GM18526 (cell line): ENCODE results near the gene TMEM131L.
A peak's percentile ranks its signal among the peaks of the same experiment; 100 is the strongest.

Experiments
- POLR2A ChIP-seq: IDR thresholded peaks from 3 replicates; pipeline ENCODE4 v1.6.1; 2011; ENCODE audit not compliant: insufficient read length; ENCODE audit errors: extremely low read depth

TMEM131L gene

DNA sequence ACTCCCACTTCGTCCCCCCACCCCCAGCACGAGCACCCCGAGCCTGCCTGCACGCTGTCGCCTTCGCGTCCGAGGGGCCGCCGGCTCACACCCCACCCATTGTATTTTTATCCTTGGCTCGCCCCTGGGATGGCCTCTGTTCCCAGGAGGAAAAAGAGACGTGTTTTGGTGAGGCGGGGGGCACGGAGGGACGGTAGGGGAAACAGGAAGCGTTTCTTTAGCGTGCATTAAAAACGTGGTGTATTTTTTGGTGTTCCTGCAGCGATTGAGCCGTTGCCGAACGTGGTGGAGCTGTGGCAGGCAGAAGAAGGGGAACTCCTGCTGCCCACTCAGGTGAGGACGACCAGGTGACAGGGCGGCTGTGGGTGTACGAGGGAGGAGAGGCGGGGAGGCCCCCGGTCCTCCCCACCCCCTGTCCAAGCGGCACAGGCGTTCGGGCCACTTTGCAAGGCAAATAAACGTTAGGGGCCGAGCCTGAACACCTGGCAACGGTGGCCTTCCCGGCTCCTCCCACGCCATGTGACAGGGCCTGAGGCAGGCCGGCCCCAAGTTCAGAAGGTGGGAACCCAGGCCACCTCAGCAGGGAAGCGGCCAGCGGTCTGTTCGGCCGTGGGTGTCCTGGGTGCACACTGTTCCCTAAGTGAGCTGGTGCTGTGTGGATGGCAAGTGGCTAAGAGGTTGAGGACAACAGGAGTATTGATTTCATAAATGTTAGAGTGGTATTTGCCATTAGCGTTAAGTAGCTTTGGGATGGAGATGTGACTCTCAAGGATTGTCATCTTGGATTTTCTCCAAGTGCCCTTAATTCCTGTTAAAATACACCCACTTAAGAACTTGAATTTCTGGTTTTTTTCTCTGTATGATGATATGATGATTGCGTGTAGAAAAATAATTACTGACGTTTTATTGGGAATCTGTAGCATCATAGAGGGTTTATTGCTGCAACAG lies 1.1 kb downstream of the TMEM131L start:
- TF ChIP-seq POLR2A: peak; percentile 69

DNA sequence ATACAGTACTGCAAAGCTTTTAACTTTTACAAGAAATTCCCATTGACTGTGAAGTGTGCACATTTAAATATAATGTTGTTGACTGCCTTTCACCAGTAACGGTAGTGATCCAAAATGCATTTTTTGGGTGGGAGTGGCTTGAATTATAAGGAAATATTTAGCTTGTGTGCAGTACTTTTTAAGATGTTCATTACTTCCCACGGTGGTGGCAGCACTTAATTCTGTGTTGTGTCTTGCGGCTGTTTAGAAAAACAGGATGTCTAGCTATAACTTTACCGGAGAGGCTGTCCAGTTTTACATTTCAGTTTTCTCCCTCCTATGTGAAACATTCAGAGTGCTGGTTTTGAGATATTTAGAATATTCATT lies 1.7 kb downstream of the TMEM131L start:
- no peak for TF ChIP-seq POLR2A

DNA sequence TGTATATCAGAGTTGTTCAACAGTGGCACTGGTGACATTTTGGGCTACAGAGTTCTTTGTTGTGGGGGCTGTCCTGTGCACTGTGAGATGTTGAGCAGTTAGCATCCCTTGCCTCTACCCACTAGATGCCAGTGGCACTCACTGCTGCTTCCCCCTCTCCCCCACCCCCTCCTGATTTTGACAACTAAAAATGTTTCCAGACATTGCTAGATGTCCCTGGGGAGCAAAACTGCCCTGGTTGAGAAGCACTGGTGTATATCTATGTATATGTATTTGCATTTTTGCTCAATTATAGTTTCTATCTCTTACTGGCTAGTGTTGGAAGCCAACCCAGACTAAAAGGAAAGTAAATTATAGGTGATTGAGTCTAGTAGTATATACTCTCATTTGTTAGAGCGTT lies 2.4 kb downstream of the TMEM131L start:
- TF ChIP-seq POLR2A: peak; percentile 22

DNA sequence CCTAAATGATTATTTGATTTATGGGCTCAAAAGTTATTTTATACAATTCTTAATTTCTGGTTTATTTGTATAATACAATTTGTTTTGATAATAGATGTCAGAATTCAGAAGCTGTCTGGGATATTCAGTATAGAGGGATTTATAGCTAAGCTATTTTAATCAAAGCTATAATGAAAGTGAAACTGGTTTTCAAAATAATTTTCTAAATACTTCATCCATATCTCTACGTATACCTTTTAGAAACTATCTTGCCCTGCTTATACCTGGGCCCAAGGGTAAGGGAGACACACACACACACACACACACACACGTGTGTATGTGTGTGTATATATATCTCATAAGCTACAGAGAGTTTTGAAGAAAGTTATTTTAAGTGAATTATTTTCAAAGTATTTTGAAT lies 2.9 kb downstream of the TMEM131L start:
- no peak for TF ChIP-seq POLR2A

DNA sequence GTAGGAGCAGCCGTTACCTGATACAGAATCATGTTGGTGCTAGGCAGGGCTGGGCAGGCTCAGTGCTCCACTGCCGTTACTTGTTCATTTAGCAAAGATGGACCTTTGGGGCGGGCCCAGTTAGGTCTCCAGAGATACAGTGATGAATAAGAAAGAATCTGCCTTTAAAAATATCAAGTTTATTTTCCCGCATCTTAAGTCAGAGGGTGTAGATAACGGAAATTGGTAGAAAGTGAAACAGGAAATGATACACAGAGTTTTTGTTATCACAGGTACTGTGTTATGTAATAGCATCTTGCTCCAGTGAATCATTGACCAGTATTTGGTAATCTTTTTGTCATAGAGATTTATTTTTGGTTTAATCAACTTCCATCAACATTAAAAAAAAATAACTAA lies 5.5 kb downstream of the TMEM131L start:
- no peak for TF ChIP-seq POLR2A

DNA sequence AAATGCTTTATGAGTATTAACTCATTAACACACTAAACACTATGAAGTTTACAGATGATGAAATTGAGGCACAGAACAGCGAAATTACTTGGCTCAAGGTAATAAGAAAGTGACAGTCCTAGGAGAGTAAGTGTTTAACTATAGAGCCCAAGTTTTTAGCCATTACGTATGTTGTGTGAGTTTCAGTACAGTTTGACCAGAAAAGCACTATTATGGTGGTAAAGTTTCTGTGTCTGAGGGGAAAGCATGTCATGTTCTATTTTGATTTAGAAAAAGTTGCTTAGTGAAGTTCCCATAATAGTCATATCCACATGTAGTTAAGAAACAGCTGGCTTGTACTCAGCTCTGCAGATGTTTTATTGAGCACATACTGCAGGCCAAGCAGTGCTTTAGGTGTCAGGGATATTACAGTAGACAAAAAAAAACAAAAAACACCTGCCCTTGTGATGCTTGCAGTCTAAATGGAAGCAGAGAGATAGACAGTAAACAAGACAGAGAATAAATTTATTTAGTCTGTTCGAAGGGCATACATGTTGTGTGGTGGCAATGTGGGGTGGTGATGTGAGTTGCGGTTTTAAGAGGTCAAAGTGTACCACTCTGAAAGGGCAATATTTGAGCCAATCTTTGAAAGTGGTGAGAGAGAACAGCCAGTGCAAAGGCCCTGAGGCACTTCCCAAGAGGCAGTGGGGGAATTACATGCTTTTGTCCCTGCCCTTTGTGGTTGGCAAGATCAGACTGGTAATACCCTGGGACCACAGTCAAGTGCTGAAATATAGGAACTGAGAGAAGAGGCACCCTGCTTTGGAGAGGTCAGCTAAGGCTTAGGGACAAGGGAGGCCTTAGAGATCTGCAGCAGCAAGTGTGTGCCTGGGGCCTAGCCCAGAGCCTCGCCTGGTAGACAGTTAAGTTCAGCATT lies 6.2 kb downstream of the TMEM131L start:
- TF ChIP-seq POLR2A: no peak

DNA sequence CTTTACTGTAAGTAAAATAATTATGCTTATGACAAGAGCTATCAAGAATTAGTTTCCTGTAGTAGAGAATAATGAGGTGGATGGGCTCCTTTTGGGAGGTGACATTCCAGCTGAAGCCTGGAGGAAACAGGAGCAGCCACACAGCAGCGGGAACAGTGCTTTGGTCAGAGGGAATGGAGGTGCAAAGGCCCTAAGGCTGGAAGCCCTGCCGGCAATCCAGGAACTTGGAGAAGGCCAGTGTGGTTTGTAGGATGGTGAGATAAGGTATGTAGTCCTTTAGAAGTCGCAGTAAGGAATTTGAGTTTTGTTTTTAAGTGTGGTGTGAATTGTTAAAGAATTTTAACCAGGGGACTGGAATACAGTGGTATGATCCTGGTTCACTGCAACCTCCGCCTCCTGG lies 8.1 kb downstream of the TMEM131L start:
- no peak for TF ChIP-seq POLR2A

DNA sequence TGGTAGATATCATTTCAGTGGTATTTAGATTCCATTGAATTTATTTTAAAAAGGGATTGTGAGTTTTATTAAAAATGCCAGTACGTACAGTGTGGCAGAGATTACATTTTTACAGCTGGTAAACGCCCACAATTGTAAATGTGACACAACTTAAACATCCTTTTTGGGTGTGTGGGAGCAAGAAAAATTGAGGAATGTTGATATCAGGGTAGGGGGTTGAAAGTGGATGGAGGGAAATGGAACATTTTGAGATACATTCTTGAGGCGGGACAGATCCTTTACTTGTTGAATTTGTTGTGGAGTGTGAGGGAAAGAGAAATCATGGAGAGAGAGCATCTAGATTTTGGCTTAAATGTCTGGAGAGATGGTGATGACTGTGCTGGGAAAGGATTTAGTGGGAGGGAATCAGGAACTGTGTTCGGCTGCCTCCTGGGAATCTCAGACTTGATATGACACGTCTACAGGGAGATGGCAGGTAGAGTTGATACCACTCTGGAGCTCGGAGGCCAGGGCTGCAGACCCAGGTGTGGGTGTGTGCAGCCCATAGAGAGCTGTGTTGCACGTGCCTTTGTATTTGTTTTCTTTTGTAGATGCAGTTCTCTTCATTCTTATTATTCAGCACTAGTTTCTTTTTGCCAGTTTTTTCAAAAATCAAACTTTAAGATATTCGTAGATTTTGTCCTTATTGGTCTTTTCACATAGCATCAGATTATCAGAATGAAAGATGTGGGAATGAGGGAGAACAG lies 10.8 kb downstream of the TMEM131L start:
- no peak for TF ChIP-seq POLR2A

DNA sequence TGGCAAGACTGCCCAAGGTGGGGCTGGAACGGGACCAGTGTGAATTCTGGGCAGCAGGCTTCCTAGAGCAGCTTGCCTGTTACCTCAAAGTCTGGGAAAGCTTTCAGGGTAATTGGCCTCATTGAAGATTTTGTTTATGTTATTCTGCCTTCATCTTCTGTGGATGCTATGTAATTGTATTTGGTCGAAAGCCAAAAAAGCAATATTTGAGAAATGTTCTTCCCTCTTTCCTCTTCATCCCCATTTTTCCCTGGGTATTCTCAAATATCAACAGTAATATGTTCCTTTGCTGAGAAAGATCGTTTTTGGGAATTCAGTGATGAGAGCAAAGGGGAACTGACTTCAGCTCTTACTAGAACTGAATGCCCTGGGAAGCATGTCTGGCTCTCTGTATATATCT lies 12.9 kb downstream of the TMEM131L start:
- no peak for TF ChIP-seq POLR2A

DNA sequence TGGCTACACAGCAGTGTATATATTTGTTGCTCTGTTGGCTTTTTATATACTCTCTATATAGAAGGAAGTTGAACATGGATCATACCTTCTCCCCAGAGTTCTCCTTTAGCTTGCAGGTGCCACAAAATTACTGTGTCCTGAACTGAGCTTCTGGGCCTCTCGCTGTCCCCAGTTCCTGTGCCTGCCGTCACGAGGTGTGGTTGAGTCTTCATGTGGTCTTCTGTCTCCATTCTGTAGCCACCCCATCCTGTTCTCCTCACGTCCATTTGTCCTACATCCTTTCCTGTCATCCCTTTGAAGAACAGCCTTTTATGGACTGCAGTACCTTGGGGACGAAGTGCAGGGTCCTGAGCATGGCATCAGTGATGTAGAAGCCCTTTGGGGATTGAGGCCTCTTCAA lies 14.5 kb downstream of the TMEM131L start:
- TF ChIP-seq POLR2A: no peak

DNA sequence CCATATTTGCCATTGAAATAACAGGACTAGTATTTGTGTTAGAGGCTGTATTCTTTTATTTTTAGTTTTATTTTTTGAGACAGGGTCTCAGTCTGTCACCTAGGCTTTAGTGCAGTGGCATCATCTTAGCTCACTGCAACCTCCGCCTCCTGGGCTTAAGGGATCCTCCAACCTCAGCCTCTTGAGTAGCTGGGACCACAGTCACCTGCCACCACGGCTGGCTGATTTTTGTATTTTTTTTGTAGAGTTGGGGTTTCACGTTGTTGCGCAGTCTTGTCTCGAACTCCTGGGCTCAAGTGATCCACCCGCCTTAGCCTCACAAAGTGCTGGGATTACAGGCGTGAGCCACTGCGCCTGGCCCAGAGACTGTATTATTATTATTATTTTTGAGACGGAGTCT lies 15.3 kb downstream of the TMEM131L start:
- no peak for TF ChIP-seq POLR2A

DNA sequence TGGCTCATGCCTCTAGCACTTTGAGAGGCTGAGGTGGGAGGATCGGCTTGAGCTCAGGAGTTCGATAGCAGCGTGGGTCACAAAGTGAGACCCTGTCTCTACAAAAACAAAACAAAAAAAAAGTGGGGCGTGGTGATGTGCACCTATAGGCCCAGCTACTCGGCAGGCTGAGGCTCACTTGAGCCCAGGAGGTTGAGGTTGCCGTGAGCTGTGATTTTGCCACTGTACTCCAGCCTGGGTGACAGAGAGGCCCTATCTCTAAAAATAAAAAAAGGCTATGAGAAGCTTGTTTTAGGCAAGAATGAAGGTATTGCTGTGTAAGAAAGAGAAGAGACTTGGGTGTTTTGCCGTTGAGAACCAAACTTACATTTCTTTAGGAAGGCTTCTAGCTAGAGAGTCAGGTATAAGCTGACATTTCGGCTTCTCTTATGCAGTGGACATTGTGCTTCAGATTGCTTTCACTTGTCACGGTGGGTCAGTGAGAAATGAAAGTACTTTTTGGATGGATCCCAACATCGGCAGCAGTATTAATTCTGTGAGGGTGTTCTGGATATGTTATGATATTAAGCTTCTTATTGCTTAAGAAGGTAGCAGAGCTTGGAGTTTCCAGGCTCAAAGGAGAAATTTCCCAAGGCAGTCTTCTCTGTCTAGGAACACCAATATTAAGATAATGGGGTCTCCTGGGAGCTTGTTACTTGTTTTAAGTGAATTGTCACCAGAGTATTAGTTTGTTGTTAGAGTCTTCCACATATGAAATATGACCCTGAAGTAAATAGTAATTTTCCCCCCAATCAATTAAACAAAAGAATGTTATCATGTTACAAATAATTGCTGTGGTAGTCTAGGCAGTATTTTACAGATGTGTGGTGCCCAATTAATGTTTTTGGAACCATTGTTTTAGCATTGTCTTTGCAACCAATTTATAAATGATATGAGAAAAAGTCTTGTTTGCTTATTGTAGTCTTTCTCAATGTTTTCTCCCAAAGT lies 17.6 kb downstream of the TMEM131L start:
- no peak for TF ChIP-seq POLR2A

DNA sequence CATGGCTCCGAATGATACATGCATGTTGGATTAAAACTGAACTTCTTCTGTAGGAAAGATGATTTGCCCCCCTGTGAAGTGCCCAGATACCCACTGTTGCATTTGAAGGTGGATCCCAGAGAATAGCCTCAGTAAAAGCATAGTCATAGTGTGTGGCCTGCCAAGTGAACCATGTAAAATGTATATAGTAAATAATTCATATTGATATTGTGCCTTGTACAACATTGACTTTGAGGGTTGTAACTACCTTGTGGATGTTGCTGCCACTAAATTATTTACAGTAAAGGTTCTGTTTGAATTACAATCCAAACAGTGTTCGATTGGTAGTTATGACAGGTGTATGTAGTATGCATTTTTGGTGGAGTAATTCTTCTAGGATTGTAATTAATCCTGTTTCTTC lies 19.2 kb downstream of the TMEM131L start:
- TF ChIP-seq POLR2A: no peak

DNA sequence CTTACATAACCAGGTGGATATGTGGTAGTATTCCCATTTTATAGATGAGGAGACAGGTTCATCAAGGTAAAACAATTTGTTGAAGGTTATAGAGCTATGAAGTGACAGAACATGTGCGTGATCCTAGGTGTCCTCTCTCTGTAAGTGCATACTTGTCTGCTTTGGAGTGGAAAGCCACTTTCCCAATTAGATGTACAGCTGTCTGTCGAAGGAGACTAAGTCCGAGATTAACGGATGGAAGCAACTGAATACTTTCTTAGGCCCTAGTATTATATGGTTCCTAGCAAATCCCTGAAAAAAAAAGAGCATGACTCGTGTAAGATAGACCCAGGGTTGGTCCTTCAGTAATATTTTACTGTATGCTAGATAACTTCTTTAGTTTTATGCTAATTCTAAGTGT lies 19.7 kb downstream of the TMEM131L start:
- TF ChIP-seq POLR2A: no peak
